H1 (cell line): Measurements from ENCODE around the gene TDP2.

ENCODE experiments used
- ATF3 ChIP-seq: IDR thresholded peaks from 2 replicates; pipeline ENCODE4 v1.6.1; 2011; ENCODE audit warnings: low read depth, mild to moderate bottlenecking, low read length; ENCODE audit not compliant: insufficient read depth
- CTCF ChIP-seq, 3 experiments: IDR thresholded peaks; 1 replicate in 2 of 3; 2 replicates in 1 of 3; pipeline versions ENCODE4 v1.5.1 to v1.6.1; 2011; ENCODE audit warnings: low read length in 3 of 3, mild to moderate bottlenecking in 3 of 3, inconsistent platforms in 2 of 3, low read depth in 1 of 3, moderate library complexity in 1 of 3; ENCODE audit not compliant: insufficient read depth in 1 of 3; ENCODE audit errors: control extremely low read depth in 1 of 3
- GABPA ChIP-seq: IDR thresholded peaks from 2 replicates; pipeline ENCODE4 v1.6.1; 2011; ENCODE audit warnings: mild to moderate bottlenecking, low read length, moderate library complexity, borderline replicate concordance; ENCODE audit not compliant: insufficient read depth
- JUND ChIP-seq: IDR thresholded peaks from 2 replicates; pipeline ENCODE4 v1.6.1; 2011; ENCODE audit warnings: mild to moderate bottlenecking, improper control_type of control experiment, low read length
- MAX ChIP-seq: IDR thresholded peaks from 2 replicates; pipeline ENCODE4 v1.6.1; 2012; ENCODE audit warnings: inconsistent platforms
- POLR2A ChIP-seq, 2 experiments: IDR thresholded peaks; 1 replicate in 1 of 2; 2 replicates in 1 of 2; pipeline ENCODE4 v1.6.1; 2011; ENCODE audit warnings: low read depth in 2 of 2, low read length in 2 of 2, mild to moderate bottlenecking in 2 of 2; ENCODE audit errors: control extremely low read depth in 1 of 2
- SIN3A ChIP-seq, 2 experiments: IDR thresholded peaks in 1 of 2; conservative IDR thresholded peaks in 1 of 2; 2 replicates each; pipeline ENCODE4 v1.6.1; 2011 to 2012; ENCODE audit warnings: low read length in 2 of 2, improper control_type of control experiment in 1 of 2, low read depth in 1 of 2, mild to moderate bottlenecking in 1 of 2
- SRF ChIP-seq: IDR thresholded peaks from 2 replicates; pipeline ENCODE4 v1.6.1; 2011; ENCODE audit warnings: mild to moderate bottlenecking, low read depth, low read length, moderate library complexity
- SUZ12 ChIP-seq: fragments of 200-600 bp; sonication (generic); IDR thresholded peaks from 2 replicates; pipeline ENCODE4 v1.6.1; 2012; ENCODE audit warnings: mild to moderate bottlenecking, inconsistent platforms, low read length, moderate library complexity, mixed read lengths
- TCF12 ChIP-seq: IDR thresholded peaks from 2 replicates; pipeline ENCODE4 v1.6.1; 2011; ENCODE audit warnings: low read depth, mild to moderate bottlenecking, low read length

GRCh38 chr6:24692003-24692402 lies 25.3 kb upstream of the TDP2 start:
- TF ChIP-seq CTCF (IDR thresholded peaks at IDR 0.05; ENCODE audit: control extremely low read depth in 1 of 3, insufficient read depth in 1 of 3, low read depth in 1 of 3, low read length in 3 of 3) (no peak), ATF3 (no peak), POLR2A (IDR thresholded peaks at IDR 0.05; ENCODE audit: control extremely low read depth in 1 of 2, low read depth in 2 of 2, low read length in 2 of 2) (no peak), JUND (no peak), SUZ12 (no peak), GABPA (no peak), SRF (no peak), TCF12 (no peak), SIN3A (conservative IDR thresholded peaks at IDR 0.05 in 1 of 2, IDR thresholded peaks at IDR 0.05 in 1 of 2; ENCODE audit: low read depth in 1 of 2, low read length in 2 of 2) (no peak), MAX (no peak)
